SK-N-SH (cell line): Measurements from ENCODE around the gene TMEM134. TPM values are rescaled to one million over a fixed set of nuclear protein-coding genes. Genes with fewer than 3 reads are reported as not detected.

Experiments
- CHD2 ChIP-seq: fragments of 150-350 bp; IDR thresholded peaks from 2 replicates; pipeline ENCODE4 v1.6.1; 2018; ENCODE audit warnings: low read length; ENCODE audit not compliant: partially characterized antibody
- CTCF ChIP-seq: fragments of 200-600 bp; sonication (generic); IDR thresholded peaks from 2 replicates; pipeline ENCODE4 v1.6.1; 2017; ENCODE audit warnings: antibody characterized with exemption, mild to moderate bottlenecking, moderate library complexity
- ELF1 ChIP-seq: IDR thresholded peaks from 2 replicates; pipeline ENCODE4 v1.4.0; 2012
- GABPA ChIP-seq: IDR thresholded peaks from 2 replicates; pipeline ENCODE4 v1.4.0; 2012; ENCODE audit warnings: low read depth, mild to moderate bottlenecking
- MAX ChIP-seq: IDR thresholded peaks from 2 replicates; pipeline ENCODE4 v1.4.0; 2012; ENCODE audit warnings: low read depth
- MEF2A ChIP-seq: IDR thresholded peaks from 2 replicates; pipeline ENCODE4 v1.4.0; 2012; ENCODE audit warnings: low read depth, borderline replicate concordance
- NRF1 ChIP-seq: IDR thresholded peaks from 2 replicates; pipeline ENCODE4 v1.6.1; 2012; ENCODE audit warnings: low read depth, mild to moderate bottlenecking, low read length
- POLR2AphosphoS5 ChIP-seq: IDR thresholded peaks from 2 replicates; pipeline ENCODE4 v1.6.1; 2012; ENCODE audit warnings: low read depth, low read length
- RCOR1 ChIP-seq: fragments of 150-350 bp; IDR thresholded peaks from 2 replicates; pipeline ENCODE4 v1.6.1; 2017; ENCODE audit warnings: antibody characterized with exemption, low read length
- RFX5 ChIP-seq: IDR thresholded peaks from 2 replicates; pipeline ENCODE4 v1.6.1; 2012; ENCODE audit warnings: mild to moderate bottlenecking, improper control_type of control experiment, low read length
- SIN3A ChIP-seq: IDR thresholded peaks from 2 replicates; pipeline ENCODE4 v1.6.1; 2012; ENCODE audit warnings: low read depth, mild to moderate bottlenecking, low read length, moderate library complexity, borderline replicate concordance
- SMC3 ChIP-seq: IDR thresholded peaks from 2 replicates; pipeline ENCODE4 v1.6.1; 2012; ENCODE audit warnings: low read depth, low read length, improper control_type of control experiment
- TAF1 ChIP-seq: IDR thresholded peaks from 2 replicates; pipeline ENCODE4 v1.6.1; 2012; ENCODE audit warnings: low read depth, mild to moderate bottlenecking, low read length, moderate library complexity, borderline replicate concordance
- TCF12 ChIP-seq: IDR thresholded peaks from 2 replicates; pipeline ENCODE4 v1.4.0; 2012
- YY1 ChIP-seq: IDR thresholded peaks from 2 replicates; pipeline ENCODE4 v1.4.0; 2012; ENCODE audit warnings: low read depth, mild to moderate bottlenecking
- ZBTB33 ChIP-seq: IDR thresholded peaks from 2 replicates; pipeline ENCODE4 v1.4.0; 2012; ENCODE audit warnings: low read depth, borderline replicate concordance
- polyA plus RNA-seq, 3 experiments: library from polyadenylated mRNA; depleted of rRNA; stranded (reverse); fragments of >200 nt; gene quantifications; 2 replicates each; pipeline ENCODE4 v1.2.3, GENCODE V29; 2012
- TF ChIP-seq, protein P1 (sequence below): IDR thresholded peaks from 2 replicates; pipeline ENCODE4 v1.4.0; 2012; ENCODE audit warnings: low read depth, borderline replicate concordance

Gene TMEM134
- polyA plus RNA-seq, 1 of the 3 experiments (the other 2 are of a cell fraction): 132 TPM

GRCh38 chr11:67464411-67465188 lies 4.5 kb downstream of the TMEM134 start (continued):
- TF ChIP-seq POLR2AphosphoS5 (peak; percentile 78; the same call in 1 of the 2 replicates), MEF2A (no peak), YY1 (peak; percentile 86), CTCF (no peak), ZBTB33 (no peak), TAF1 (peak; percentile 73), MAX (no peak; the same call in 1 of the 2 replicates), SIN3A (peak; percentile 56; the same call in 1 of the 2 replicates), GABPA (peak; percentile 51), SMC3 (no peak), ELF1 (peak; percentile 64; the same call in 1 of the 2 replicates), RCOR1 (no peak), CHD2 (no peak), NRF1 (no peak), TCF12 (no peak), RFX5 (no peak)
- TF ChIP-seq, protein P1, sequence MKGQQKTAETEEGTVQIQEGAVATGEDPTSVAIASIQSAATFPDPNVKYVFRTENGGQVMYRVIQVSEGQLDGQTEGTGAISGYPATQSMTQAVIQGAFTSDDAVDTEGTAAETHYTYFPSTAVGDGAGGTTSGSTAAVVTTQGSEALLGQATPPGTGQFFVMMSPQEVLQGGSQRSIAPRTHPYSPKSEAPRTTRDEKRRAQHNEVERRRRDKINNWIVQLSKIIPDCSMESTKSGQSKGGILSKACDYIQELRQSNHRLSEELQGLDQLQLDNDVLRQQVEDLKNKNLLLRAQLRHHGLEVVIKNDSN: peak; percentile 86
